OCI-LY3 (cell line): ENCODE results near the gene B4GALT4.

Experiments
- EZH2phosphoT487 ChIP-seq: fragments of 200-600 bp; shearing (Covaris generic); IDR thresholded peaks from 2 replicates; pipeline ENCODE4 v1.6.1; 2018; ENCODE audit warnings: antibody characterized with exemption, mixed run types, low read depth
- TF ChIP-seq, protein P1 (sequence below): fragments of 200-600, 300-600 bp; sonication (generic); IDR thresholded peaks from 2 replicates; pipeline ENCODE4 v1.5.1; 2014; ENCODE audit warnings: antibody characterized with exemption, low read length, low read depth

DNA sequence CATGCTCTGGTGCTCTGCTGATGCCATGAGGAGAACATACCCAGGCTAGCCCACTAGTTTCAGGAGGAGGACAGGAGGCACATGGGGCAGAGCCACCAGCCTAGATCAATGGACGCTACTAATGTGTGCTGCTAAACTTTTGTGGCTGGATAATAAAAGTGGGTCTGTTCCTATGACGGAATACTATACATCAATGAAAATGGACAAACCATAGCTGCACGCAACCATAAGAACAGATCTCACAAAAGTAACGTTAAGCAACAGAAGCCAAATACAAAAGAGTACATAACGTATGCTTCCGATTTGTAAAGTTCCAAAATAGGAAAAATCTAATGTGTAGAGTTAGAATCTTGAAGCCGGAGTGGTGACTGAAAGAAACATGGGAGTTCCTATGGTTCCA, 11.5 kb downstream of the B4GALT4 start:
- TF ChIP-seq, protein P1, sequence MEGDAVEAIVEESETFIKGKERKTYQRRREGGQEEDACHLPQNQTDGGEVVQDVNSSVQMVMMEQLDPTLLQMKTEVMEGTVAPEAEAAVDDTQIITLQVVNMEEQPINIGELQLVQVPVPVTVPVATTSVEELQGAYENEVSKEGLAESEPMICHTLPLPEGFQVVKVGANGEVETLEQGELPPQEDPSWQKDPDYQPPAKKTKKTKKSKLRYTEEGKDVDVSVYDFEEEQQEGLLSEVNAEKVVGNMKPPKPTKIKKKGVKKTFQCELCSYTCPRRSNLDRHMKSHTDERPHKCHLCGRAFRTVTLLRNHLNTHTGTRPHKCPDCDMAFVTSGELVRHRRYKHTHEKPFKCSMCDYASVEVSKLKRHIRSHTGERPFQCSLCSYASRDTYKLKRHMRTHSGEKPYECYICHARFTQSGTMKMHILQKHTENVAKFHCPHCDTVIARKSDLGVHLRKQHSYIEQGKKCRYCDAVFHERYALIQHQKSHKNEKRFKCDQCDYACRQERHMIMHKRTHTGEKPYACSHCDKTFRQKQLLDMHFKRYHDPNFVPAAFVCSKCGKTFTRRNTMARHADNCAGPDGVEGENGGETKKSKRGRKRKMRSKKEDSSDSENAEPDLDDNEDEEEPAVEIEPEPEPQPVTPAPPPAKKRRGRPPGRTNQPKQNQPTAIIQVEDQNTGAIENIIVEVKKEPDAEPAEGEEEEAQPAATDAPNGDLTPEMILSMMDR: no peak
- no peak for TF ChIP-seq EZH2phosphoT487
